GM23248 (cell line): ENCODE measurements around the gene TNP2.

ENCODE experiments used
- EZH2 ChIP-seq: fragments of 200-600 bp; sonication (generic); IDR thresholded peaks from 2 replicates; pipeline ENCODE4 v1.6.1; 2018; ENCODE audit warnings: antibody characterized with exemption, mild to moderate bottlenecking; ENCODE audit not compliant: insufficient read depth, poor library complexity, severe bottlenecking
- EZH2phosphoT487 ChIP-seq: fragments of 200-600 bp; sonication (generic); IDR thresholded peaks from 2 replicates; pipeline ENCODE4 v1.6.1; 2018; ENCODE audit warnings: antibody characterized with exemption, moderate library complexity, mild to moderate bottlenecking, low read depth; ENCODE audit not compliant: insufficient read depth

GRCh38 chr16:11285842-11286241 lies 16.7 kb upstream of the TNP2 start:
- no peak for TF ChIP-seq EZH2
- no peak for TF ChIP-seq EZH2phosphoT487
